ENCODE measurements around the gene PHKB. TPM values are rescaled to one million over a fixed set of nuclear protein-coding genes. Genes with fewer than 3 reads are reported as not detected.
A peak's percentile ranks its signal among the peaks of the same experiment; 100 is the strongest.
"Not testable (repeated sequence)": the region's sequence is repeated elsewhere in the genome, so short reads cannot be mapped to it uniquely, and the experiment has no call there.

The PHKB gene
- total and polyA plus RNA-seq, 2 donors from 2014 or later, result 48.3 to 80.5 TPM

GRCh38 chr16:47470810-47471209, 9.7 kb downstream of the PHKB start:
- DNase-seq, result no peak
- no peak for FAIRE-seq
- Histone ChIP-seq H3K36me3 (ENCODE audit: control insufficient read depth in 2 of 3, insufficient read depth in 3 of 3, low read length in 3 of 3) (no peaks in the 10 kb centered on the region), H3K27me3 (ENCODE audit: control insufficient read depth, insufficient read depth, low read length) (no peaks in the 10 kb centered on the region), H3K27ac (ENCODE audit: low read depth in 2 of 2, low read length in 2 of 2) (no peak overlapping the region), H3K9ac (ENCODE audit: low read length in 3 of 3) (no peak overlapping the region), H3K4me3 (ENCODE audit: low read length in 3 of 3) (no peak overlapping the region), H3K4me1 (ENCODE audit: control insufficient read depth in 2 of 3, insufficient read depth in 2 of 3, low read depth in 1 of 3, low read length in 3 of 3) (peaks cover 0 to 2% (median 0%) of the 10 kb centered on the region in 3 donors), H3K9me3 (ENCODE audit: control insufficient read depth in 2 of 3, insufficient read depth in 1 of 3, low read length in 3 of 3) (no peaks in the 10 kb centered on the region)
- no peak for TF ChIP-seq CTCF (IDR thresholded peaks at IDR 0.05; ENCODE audit: borderline replicate concordance, extremely low read depth, insufficient read depth)
- intact Hi-C loops (cut with DNase I), result no loop called here

GRCh38 chr16:47473004-47473403, 11.9 kb downstream of the PHKB start:
- H3K36me3 ChIP-seq (ENCODE audit: control insufficient read depth in 2 of 3, insufficient read depth in 3 of 3, low read length in 3 of 3); H3K4me1 ChIP-seq (ENCODE audit: control insufficient read depth in 2 of 3, insufficient read depth in 2 of 3, low read depth in 1 of 3, low read length in 3 of 3); H3K27me3 ChIP-seq (ENCODE audit: control insufficient read depth, insufficient read depth, low read length); H3K27ac ChIP-seq (ENCODE audit: low read depth in 2 of 2, low read length in 2 of 2); FAIRE-seq; H3K4me3 ChIP-seq (ENCODE audit: low read length in 3 of 3); intact Hi-C loops (cut with DNase I); H3K9me3 ChIP-seq (ENCODE audit: control insufficient read depth in 2 of 3, insufficient read depth in 1 of 3, low read length in 3 of 3); DNase-seq; H3K9ac ChIP-seq (ENCODE audit: low read length in 3 of 3): not testable (repeated sequence)

GRCh38 chr16:47473792-47474191, 12.7 kb downstream of the PHKB start:
- Histone ChIP-seq H3K27me3 (ENCODE audit: control insufficient read depth, insufficient read depth, low read length) (no peaks in the 10 kb centered on the region), H3K9me3 (ENCODE audit: control insufficient read depth in 2 of 3, insufficient read depth in 1 of 3, low read length in 3 of 3) (no peaks in the 10 kb centered on the region), H3K4me1 (ENCODE audit: control insufficient read depth in 2 of 3, insufficient read depth in 2 of 3, low read depth in 1 of 3, low read length in 3 of 3) (no peaks in the 10 kb centered on the region), H3K27ac (ENCODE audit: low read depth in 2 of 2, low read length in 2 of 2) (no peak overlapping the region), H3K4me3 (ENCODE audit: low read length in 3 of 3) (no peak overlapping the region), H3K9ac (ENCODE audit: low read length in 3 of 3) (no peak overlapping the region), H3K36me3 (ENCODE audit: control insufficient read depth in 2 of 3, insufficient read depth in 3 of 3, low read length in 3 of 3) (no peaks in the 10 kb centered on the region)
- intact Hi-C loops (cut with DNase I), result no loop called here
- no peak for TF ChIP-seq CTCF (IDR thresholded peaks at IDR 0.05; ENCODE audit: borderline replicate concordance, extremely low read depth, insufficient read depth)
- peak; percentile 45 for FAIRE-seq
- DNase-seq, result no peak

- FAIRE-seq (no peak), DNase-seq (peak in 2 of 5 donors; percentile 8 to 15)
- TF ChIP-seq CTCF (IDR thresholded peaks at IDR 0.05; ENCODE audit: borderline replicate concordance, extremely low read depth, insufficient read depth), result no peak
- Histone ChIP-seq H3K36me3 (ENCODE audit: control insufficient read depth in 2 of 3, insufficient read depth in 3 of 3, low read length in 3 of 3) (no peaks in the 10 kb centered on the region), H3K9ac (ENCODE audit: low read length in 3 of 3) (no peak overlapping the region), H3K4me3 (ENCODE audit: low read length in 3 of 3) (no peak overlapping the region), H3K27me3 (ENCODE audit: control insufficient read depth, insufficient read depth, low read length) (no peaks in the 10 kb centered on the region), H3K27ac (ENCODE audit: low read depth in 2 of 2, low read length in 2 of 2) (no peak overlapping the region), H3K9me3 (ENCODE audit: control insufficient read depth in 2 of 3, insufficient read depth in 1 of 3, low read length in 3 of 3) (no peaks in the 10 kb centered on the region), H3K4me1 (ENCODE audit: control insufficient read depth in 2 of 3, insufficient read depth in 2 of 3, low read depth in 1 of 3, low read length in 3 of 3) (no peaks in the 10 kb centered on the region)
- intact Hi-C loops (cut with DNase I), result no loop called here
Observed at GRCh38 chr16:47475786-47476185, 14.7 kb downstream of the PHKB start.

Measured in kidney (tissue), 14 donors.